Stimulated activated CD8-positive, alpha-beta memory T cell treated with anti-CD3 and anti-CD28 coated beads, Interleukin-15, amount 100 ng/mL, for 48 hours (primary cell): ENCODE data around the gene WASHC2A.
"Not testable (repeated sequence)": the region's sequence is repeated elsewhere in the genome, so short reads cannot be mapped to it uniquely, and the experiment has no call there.

ENCODE experiments used
- DNase-seq, 2 donors: peaks; one replicate each; pipeline ENCODE4 v3.0.0-alpha.2; 2020; ENCODE audit warnings: low read depth in 2 of 2

The WASHC2A gene

GRCh38 chr10:50068352-50068659 lies 552 bp downstream of the WASHC2A start:
- DNase-seq: not testable (repeated sequence)

GRCh38 chr10:50075139-50075538 lies 7.4 kb downstream of the WASHC2A start:
- not testable (repeated sequence) for DNase-seq

- not testable (repeated sequence) for DNase-seq
Measured at GRCh38 chr10:50075544-50075943, 7.8 kb downstream of the WASHC2A start.

GRCh38 chr10:50091304-50091703 lies 23.6 kb downstream of the WASHC2A start:
- DNase-seq: not testable (repeated sequence)

GRCh38 chr10:50092928-50093327 lies 25.2 kb downstream of the WASHC2A start:
- DNase-seq: not testable (repeated sequence)

GRCh38 chr10:50094630-50095029 lies 26.9 kb downstream of the WASHC2A start:
- not testable (repeated sequence) for DNase-seq

- DNase-seq: not testable (repeated sequence)
Measured at GRCh38 chr10:50095402-50095801, 27.6 kb downstream of the WASHC2A start.

- DNase-seq: not testable (repeated sequence)
Measured at GRCh38 chr10:50096722-50097121, 29.0 kb downstream of the WASHC2A start.

GRCh38 chr10:50098645-50099044 lies 30.9 kb downstream of the WASHC2A start:
- not testable (repeated sequence) for DNase-seq

GRCh38 chr10:50101139-50101582 lies 33.4 kb downstream of the WASHC2A start:
- not testable (repeated sequence) for DNase-seq

- not testable (repeated sequence) for DNase-seq
Measured at GRCh38 chr10:50101747-50102146, 34.0 kb downstream of the WASHC2A start.

- DNase-seq: not testable (repeated sequence)
Measured at GRCh38 chr10:50102267-50102666, 34.5 kb downstream of the WASHC2A start.

GRCh38 chr10:50108999-50109698 lies 41.4 kb downstream of the WASHC2A start:
- DNase-seq: not testable (repeated sequence)

GRCh38 chr10:50112419-50113112 lies 44.8 kb downstream of the WASHC2A start:
- DNase-seq: not testable (repeated sequence)

- DNase-seq: not testable (repeated sequence)
Measured at GRCh38 chr10:50126765-50127164, 59.0 kb downstream of the WASHC2A start.

GRCh38 chr10:50127770-50128292 lies 60.1 kb downstream of the WASHC2A start:
- not testable (repeated sequence) for DNase-seq

- DNase-seq: not testable (repeated sequence)
Measured at GRCh38 chr10:50131245-50131965, 63.7 kb downstream of the WASHC2A start.

- DNase-seq: not testable (repeated sequence)
Measured at GRCh38 chr10:50132322-50132721, 64.6 kb downstream of the WASHC2A start.

- DNase-seq: not testable (repeated sequence)
Measured at GRCh38 chr10:50132841-50133240, 65.1 kb downstream of the WASHC2A start.

GRCh38 chr10:50143512-50144174 lies 75.9 kb downstream of the WASHC2A start:
- DNase-seq: not testable (repeated sequence)

- not testable (repeated sequence) for DNase-seq
Measured at GRCh38 chr10:50145575-50145974, 77.8 kb downstream of the WASHC2A start.
